HG03558 (cell line): ENCODE data around the gene TDO2.
"Not testable (repeated sequence)": the region's sequence is repeated elsewhere in the genome, so short reads cannot be mapped to it uniquely, and the experiment has no call there.

ENCODE experiments used
- ATAC-seq: cut with Tn5 transposase; IDR thresholded peaks from one replicate; pipeline ENCODE4 v1.9.1; 2021; ENCODE audit warnings: moderate number of reproducible peaks; ENCODE audit not compliant: unreplicated experiment; ENCODE audit errors: extremely low read depth

TDO2 gene

GRCh38 chr4:155906554-155907247, 3.2 kb downstream of the TDO2 start:
- no peak for ATAC-seq

- no peak for ATAC-seq
These were observed 4.1 kb downstream of the TDO2 start for GRCh38 chr4:155907556-155907955.

GRCh38 chr4:155908187-155909139, 5.0 kb downstream of the TDO2 start:
- ATAC-seq: no peak

- ATAC-seq: no peak
These were observed 6.2 kb downstream of the TDO2 start for GRCh38 chr4:155909615-155910226.

GRCh38 chr4:155911905-155912304, 8.4 kb downstream of the TDO2 start:
- ATAC-seq: no peak

- no peak for ATAC-seq
These were observed 11.3 kb downstream of the TDO2 start for GRCh38 chr4:155914782-155915181.

GRCh38 chr4:155921597-155921996, 18.1 kb downstream of the TDO2 start:
- no peak for ATAC-seq

- no peak for ATAC-seq
These were observed 21.1 kb downstream of the TDO2 start for GRCh38 chr4:155924637-155925036.

- ATAC-seq: no peak
These were observed 26.3 kb downstream of the TDO2 start for GRCh38 chr4:155929833-155930232.

GRCh38 chr4:155930330-155930729, 26.8 kb downstream of the TDO2 start:
- ATAC-seq: no peak

- ATAC-seq: no peak
These were observed 28.1 kb downstream of the TDO2 start for GRCh38 chr4:155931634-155932033.

GRCh38 chr4:155934634-155935033, 31.1 kb downstream of the TDO2 start:
- ATAC-seq: not testable (repeated sequence)

- no peak for ATAC-seq
These were observed 32.0 kb downstream of the TDO2 start for GRCh38 chr4:155935389-155935986.

- no peak for ATAC-seq
These were observed 37.7 kb downstream of the TDO2 start for GRCh38 chr4:155941085-155941790.

- no peak for ATAC-seq
These were observed 38.3 kb downstream of the TDO2 start for GRCh38 chr4:155941820-155942219.

GRCh38 chr4:155943605-155944291, 40.3 kb downstream of the TDO2 start:
- no peak for ATAC-seq

GRCh38 chr4:155944516-155944915, 41.0 kb downstream of the TDO2 start:
- no peak for ATAC-seq

- ATAC-seq: no peak
These were observed 43.0 kb downstream of the TDO2 start for GRCh38 chr4:155946486-155946885.

- ATAC-seq: no peak
These were observed 45.0 kb downstream of the TDO2 start for GRCh38 chr4:155948541-155948940.
